Epithelial cell of esophagus (primary cell): Measurements from ENCODE around the gene VWC2.

Source experiments
- DNase-seq: peaks from one replicate; pipeline ENCODE4 v3.0.0; 2010; ENCODE audit warnings: low read depth
- H3K4me3 ChIP-seq: 2 replicates; pipeline ENCODE4 v1.5.1; 2011; ENCODE audit warnings: mild to moderate bottlenecking, low read length, control low read depth
- CTCF ChIP-seq: IDR thresholded peaks from 2 replicates; pipeline ENCODE4 v1.5.1; 2011; ENCODE audit warnings: low read depth, mild to moderate bottlenecking, low read length, control low read depth, inconsistent platforms; ENCODE audit not compliant: insufficient read depth; ENCODE audit errors: missing control alignments

Gene VWC2

DNA sequence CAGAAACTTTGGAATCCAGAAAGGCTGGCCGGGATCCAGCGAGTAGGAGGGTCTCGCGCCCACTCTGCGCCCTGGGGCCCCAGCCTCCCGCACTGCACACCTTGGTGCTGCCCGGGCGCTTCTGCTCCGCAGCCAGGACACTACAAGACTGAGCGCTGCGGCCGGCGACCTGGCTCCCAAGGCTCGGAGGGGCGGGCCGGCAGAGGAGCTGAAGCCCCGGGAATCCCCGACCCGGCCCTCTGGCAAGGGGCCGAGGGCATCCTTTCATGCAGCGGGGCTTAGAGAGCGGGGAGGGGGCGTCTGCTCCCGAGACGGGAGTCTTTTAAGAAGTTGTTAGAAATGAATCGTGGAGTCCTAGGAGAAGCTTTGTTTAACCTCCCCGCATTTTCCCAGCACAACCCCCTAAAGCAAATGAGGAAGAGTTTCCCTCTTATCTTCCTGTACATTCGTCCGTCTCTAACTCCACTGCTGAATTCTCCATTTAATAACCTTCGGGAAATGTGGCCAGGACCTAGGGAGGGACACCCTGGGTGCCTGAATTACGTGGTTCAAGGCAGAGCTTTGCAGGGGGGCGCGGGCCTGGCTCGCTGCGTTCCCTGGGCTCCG is 1.1 kb downstream of the VWC2 start:
- DNase-seq = no peak
- no peak for TF ChIP-seq CTCF
- no peak overlapping the region for H3K4me3 ChIP-seq

GRCh38 chr7:49775065-49775948 is 1.9 kb downstream of the VWC2 start:
- H3K4me3 ChIP-seq = no peak overlapping the region
- no peak for DNase-seq
- TF ChIP-seq CTCF = no peak

DNA sequence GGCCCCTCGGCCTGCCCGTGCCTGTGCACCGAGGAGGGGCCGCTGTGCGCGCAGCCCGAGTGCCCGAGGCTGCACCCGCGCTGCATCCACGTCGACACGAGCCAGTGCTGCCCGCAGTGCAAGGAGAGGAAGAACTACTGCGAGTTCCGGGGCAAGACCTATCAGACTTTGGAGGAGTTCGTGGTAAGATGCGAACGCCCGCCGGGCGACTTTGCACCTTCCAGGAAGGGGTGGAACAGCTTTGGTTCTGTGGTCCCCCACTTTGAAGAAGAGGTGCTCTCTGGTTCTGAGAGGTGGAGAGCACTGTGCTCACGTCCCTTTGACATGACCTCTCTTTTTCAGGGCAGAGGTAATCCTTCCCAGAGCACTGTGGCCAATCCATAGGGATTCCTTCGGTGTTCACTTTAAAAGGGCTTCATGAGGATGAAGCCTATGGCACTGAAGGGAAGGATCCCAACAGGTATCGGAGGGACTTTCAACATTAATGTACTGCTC is 2.6 kb downstream of the VWC2 start:
- no peak for TF ChIP-seq CTCF
- DNase-seq = no peak
- H3K4me3 ChIP-seq = no peak overlapping the region

DNA sequence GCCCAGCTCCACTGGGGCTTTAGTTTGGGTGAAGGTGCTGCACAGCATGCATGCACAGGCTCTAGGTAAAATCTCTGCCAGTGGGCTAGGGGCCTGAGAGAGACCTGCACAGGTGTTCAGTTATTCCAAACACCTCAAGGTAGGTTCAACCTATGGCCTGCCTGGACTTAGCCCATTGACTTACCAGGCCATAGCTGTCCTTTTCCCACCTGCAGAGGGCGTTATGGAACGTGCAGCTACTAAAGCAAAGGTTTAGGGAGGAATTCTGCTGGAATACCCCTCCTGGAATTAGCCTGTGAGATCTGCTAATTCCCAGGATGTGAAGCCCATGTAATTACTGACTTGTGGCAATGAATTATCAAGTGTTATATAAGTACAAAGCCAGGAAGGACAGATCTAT is 3.6 kb downstream of the VWC2 start:
- H3K4me3 ChIP-seq = no peak overlapping the region
- peak; percentile 35 for TF ChIP-seq CTCF
- DNase-seq = peak; percentile 21

- no peak for TF ChIP-seq CTCF
- DNase-seq = no peak
- H3K4me3 ChIP-seq = no peak overlapping the region
Measured at GRCh38 chr7:49778731-49779270, 5.4 kb downstream of the VWC2 start.

- DNase-seq = no peak
- H3K4me3 ChIP-seq = no peak overlapping the region
- no peak for TF ChIP-seq CTCF
Measured at GRCh38 chr7:49780953-49781352, 7.5 kb downstream of the VWC2 start.
